HCEC 1CT (cell line): ENCODE measurements around the gene ANXA4.
"Not testable (repeated sequence)": the region's sequence is repeated elsewhere in the genome, so short reads cannot be mapped to it uniquely, and the experiment has no call there.

Experiments
- DNase-seq: peaks from one replicate; pipeline ENCODE4 v3.0.0-alpha.2; 2017

ANXA4 gene

GRCh38 chr2:69780921-69781320 lies 39.0 kb downstream of the ANXA4 start:
- DNase-seq: no peak

- no peak for DNase-seq
These were observed 39.7 kb downstream of the ANXA4 start for GRCh38 chr2:69781321-69782248.

- no peak for DNase-seq
These were observed 42.3 kb downstream of the ANXA4 start for GRCh38 chr2:69784228-69784627.

- DNase-seq: no peak
These were observed 43.4 kb downstream of the ANXA4 start for GRCh38 chr2:69785358-69785757.

GRCh38 chr2:69786052-69786560 lies 44.2 kb downstream of the ANXA4 start:
- no peak for DNase-seq

GRCh38 chr2:69789175-69789721 lies 47.3 kb downstream of the ANXA4 start:
- DNase-seq: peak; percentile 74

- no peak for DNase-seq
These were observed 48.1 kb downstream of the ANXA4 start for GRCh38 chr2:69789772-69790600.

- DNase-seq: no peak
These were observed 48.6 kb downstream of the ANXA4 start for GRCh38 chr2:69790601-69790959.

GRCh38 chr2:69791045-69791444 lies 49.1 kb downstream of the ANXA4 start:
- DNase-seq: no peak

GRCh38 chr2:69796174-69796573 lies 54.2 kb downstream of the ANXA4 start:
- no peak for DNase-seq

- DNase-seq: no peak
These were observed 55.3 kb downstream of the ANXA4 start for GRCh38 chr2:69797235-69797634.

- DNase-seq: no peak
These were observed 55.9 kb downstream of the ANXA4 start for GRCh38 chr2:69797836-69798289.

- peak; percentile 36 for DNase-seq
These were observed 56.5 kb downstream of the ANXA4 start for GRCh38 chr2:69798290-69798908.

GRCh38 chr2:69798909-69799526 lies 57.1 kb downstream of the ANXA4 start:
- no peak for DNase-seq

- DNase-seq: no peak
These were observed 59.9 kb downstream of the ANXA4 start for GRCh38 chr2:69801745-69802290.

GRCh38 chr2:69802781-69803367 lies 60.9 kb downstream of the ANXA4 start:
- not testable (repeated sequence) for DNase-seq

- no peak for DNase-seq
These were observed 62.5 kb downstream of the ANXA4 start for GRCh38 chr2:69804416-69804815.

- DNase-seq: no peak
These were observed 64.0 kb downstream of the ANXA4 start for GRCh38 chr2:69805887-69806286.

GRCh38 chr2:69807821-69808540 lies 66.0 kb downstream of the ANXA4 start:
- DNase-seq: no peak

- no peak for DNase-seq
These were observed 68.6 kb downstream of the ANXA4 start for GRCh38 chr2:69810550-69810949.

GRCh38 chr2:69811018-69811417 lies 69.1 kb downstream of the ANXA4 start:
- no peak for DNase-seq
